ENCODE measurements around the gene WNT9A. TPM values are rescaled to one million over a fixed set of nuclear protein-coding genes. Genes with fewer than 3 reads are reported as not detected.

WNT9A gene
- polyA plus RNA-seq, 1 of the 3 experiments (the other 2 are of a cell fraction): 0.31 TPM

DNA sequence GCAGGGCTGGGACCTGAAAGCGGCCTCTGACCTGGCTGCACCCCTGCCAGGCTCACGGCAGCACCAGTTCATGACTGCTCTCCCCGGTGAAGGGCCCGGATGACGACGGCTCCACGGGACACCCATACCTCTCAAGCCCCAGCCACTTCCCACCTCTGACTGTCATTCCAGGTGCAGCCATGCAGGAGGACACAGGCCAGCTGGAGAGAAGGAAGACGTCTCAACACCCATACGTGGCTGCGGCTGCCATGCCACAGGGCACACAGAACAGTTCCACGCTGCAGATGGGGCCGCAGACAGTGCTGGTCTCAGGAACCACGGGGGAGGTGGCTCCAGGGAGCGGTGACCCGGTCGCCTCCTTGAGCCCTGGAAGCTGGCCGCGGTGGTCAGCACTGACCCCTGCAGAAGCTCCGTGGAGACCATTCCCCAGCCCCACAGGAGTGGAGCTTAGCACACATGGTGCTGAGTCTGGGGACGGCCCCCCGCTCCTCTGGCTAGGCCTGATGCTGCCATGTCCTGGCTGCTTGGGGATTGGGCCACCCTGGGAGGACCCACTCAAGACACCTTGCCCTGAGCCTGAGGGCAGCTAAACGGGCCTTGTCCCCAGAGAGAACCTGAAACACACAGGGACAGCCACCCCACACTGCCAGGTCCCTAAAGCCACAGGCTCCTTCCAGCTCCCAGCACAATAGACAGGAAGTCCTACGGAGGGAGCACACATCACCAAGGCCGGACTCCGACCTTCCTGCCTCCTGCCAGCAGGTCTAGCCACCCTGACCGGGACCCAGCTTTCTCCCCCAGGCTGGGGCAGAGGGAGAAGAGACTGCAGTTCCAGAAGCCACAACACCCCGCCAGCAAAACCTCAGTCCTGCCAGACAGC lies 8.6 kb downstream of the WNT9A start:
- no peak overlapping the region for H3K4me3 ChIP-seq (ENCODE audit: low read depth in 2 of 2, low read length in 1 of 2)
- CTCF ChIA-PET: interaction anchor here (0.6 to 1.5 kb wide), 3 partner anchors 9 to 177 kb away, joined by 4 to 6 read pairs (median 4); no protein-coding TSS in a partner anchor

More for the DNA sequence above, 8.6 kb downstream of the WNT9A start:
- Histone ChIP-seq H3K27me3 (ENCODE audit: insufficient read depth) (no peaks in the 10 kb centered on the region), H3K27ac (ENCODE audit: low read depth in 2 of 2, low read length in 1 of 2) (no peak overlapping the region), H3K79me2 (ENCODE audit: insufficient read depth) (no peaks in the 10 kb centered on the region), H3K9me3 (no peaks in the 10 kb centered on the region), H3F3A (replicated peaks; ENCODE audit: insufficient read depth) (peaks cover 11% of the 10 kb centered on the region), H3K4me1 (ENCODE audit: control insufficient read depth in 1 of 2, insufficient read depth in 2 of 2, low read depth in 1 of 2, low read length in 1 of 2) (no peaks in the 10 kb centered on the region), H2AFZ (ENCODE audit: low read depth) (no peak overlapping the region), H3K4me2 (no peak overlapping the region), H4K20me1 (ENCODE audit: insufficient read depth) (no peaks in the 10 kb centered on the region), H3K36me3 (replicated peaks in 1 of 2; ENCODE audit: control insufficient read depth in 1 of 2, insufficient read depth in 2 of 2, low read length in 1 of 2) (no peaks in the 10 kb centered on the region), H3K9ac (no peak overlapping the region), H3K9me2 (no peaks in the 10 kb centered on the region)
- DNase-seq: no peak
- TF ChIP-seq TCF12 (IDR thresholded peaks at IDR 0.05) (no peak), SMC3 (IDR thresholded peaks at IDR 0.05; ENCODE audit: low read depth, low read length) (no peak), RXRA (IDR thresholded peaks at IDR 0.05; ENCODE audit: borderline replicate concordance, low read depth) (no peak), GABPA (IDR thresholded peaks at IDR 0.05; ENCODE audit: low read depth) (no peak), ELF1 (IDR thresholded peaks at IDR 0.05) (no peak), GATA2 (CRISPR knock-in tag; IDR thresholded peaks at IDR 0.05) (no peak), FOSL2 (IDR thresholded peaks at IDR 0.05; ENCODE audit: borderline replicate concordance, low read depth) (no peak), RCOR1 (IDR thresholded peaks at IDR 0.05; ENCODE audit: low read length) (no peak), FOXJ3 (CRISPR knock-in tag; IDR thresholded peaks at IDR 0.05) (no peak), FOXM1 (IDR thresholded peaks at IDR 0.05; ENCODE audit: low read depth) (no peak), TEAD4 (IDR thresholded peaks at IDR 0.05; ENCODE audit: borderline replicate concordance, insufficient read depth) (no peak), EZH2phosphoT487 (IDR thresholded peaks at IDR 0.05; ENCODE audit: borderline replicate concordance, low read depth) (no peak), NRF1 (IDR thresholded peaks at IDR 0.05; ENCODE audit: low read depth, low read length) (no peak), TAF1 (IDR thresholded peaks at IDR 0.05; ENCODE audit: borderline replicate concordance, low read depth, low read length) (no peak), POLR2AphosphoS5 (IDR thresholded peaks at IDR 0.05; ENCODE audit: low read depth, low read length) (no peak), SIN3A (IDR thresholded peaks at IDR 0.05; ENCODE audit: borderline replicate concordance, low read depth, low read length) (no peak)
- TF ChIP-seq, protein P1, sequence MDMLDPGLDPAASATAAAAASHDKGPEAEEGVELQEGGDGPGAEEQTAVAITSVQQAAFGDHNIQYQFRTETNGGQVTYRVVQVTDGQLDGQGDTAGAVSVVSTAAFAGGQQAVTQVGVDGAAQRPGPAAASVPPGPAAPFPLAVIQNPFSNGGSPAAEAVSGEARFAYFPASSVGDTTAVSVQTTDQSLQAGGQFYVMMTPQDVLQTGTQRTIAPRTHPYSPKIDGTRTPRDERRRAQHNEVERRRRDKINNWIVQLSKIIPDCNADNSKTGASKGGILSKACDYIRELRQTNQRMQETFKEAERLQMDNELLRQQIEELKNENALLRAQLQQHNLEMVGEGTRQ (IDR thresholded peaks at IDR 0.05; ENCODE audit: borderline replicate concordance, low read depth, low read length): no peak
- TF ChIP-seq, protein P2, sequence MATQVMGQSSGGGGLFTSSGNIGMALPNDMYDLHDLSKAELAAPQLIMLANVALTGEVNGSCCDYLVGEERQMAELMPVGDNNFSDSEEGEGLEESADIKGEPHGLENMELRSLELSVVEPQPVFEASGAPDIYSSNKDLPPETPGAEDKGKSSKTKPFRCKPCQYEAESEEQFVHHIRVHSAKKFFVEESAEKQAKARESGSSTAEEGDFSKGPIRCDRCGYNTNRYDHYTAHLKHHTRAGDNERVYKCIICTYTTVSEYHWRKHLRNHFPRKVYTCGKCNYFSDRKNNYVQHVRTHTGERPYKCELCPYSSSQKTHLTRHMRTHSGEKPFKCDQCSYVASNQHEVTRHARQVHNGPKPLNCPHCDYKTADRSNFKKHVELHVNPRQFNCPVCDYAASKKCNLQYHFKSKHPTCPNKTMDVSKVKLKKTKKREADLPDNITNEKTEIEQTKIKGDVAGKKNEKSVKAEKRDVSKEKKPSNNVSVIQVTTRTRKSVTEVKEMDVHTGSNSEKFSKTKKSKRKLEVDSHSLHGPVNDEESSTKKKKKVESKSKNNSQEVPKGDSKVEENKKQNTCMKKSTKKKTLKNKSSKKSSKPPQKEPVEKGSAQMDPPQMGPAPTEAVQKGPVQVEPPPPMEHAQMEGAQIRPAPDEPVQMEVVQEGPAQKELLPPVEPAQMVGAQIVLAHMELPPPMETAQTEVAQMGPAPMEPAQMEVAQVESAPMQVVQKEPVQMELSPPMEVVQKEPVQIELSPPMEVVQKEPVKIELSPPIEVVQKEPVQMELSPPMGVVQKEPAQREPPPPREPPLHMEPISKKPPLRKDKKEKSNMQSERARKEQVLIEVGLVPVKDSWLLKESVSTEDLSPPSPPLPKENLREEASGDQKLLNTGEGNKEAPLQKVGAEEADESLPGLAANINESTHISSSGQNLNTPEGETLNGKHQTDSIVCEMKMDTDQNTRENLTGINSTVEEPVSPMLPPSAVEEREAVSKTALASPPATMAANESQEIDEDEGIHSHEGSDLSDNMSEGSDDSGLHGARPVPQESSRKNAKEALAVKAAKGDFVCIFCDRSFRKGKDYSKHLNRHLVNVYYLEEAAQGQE (IDR thresholded peaks at IDR 0.05; ENCODE audit: low read depth, low read length): no peak
- TF ChIP-seq, protein P3, sequence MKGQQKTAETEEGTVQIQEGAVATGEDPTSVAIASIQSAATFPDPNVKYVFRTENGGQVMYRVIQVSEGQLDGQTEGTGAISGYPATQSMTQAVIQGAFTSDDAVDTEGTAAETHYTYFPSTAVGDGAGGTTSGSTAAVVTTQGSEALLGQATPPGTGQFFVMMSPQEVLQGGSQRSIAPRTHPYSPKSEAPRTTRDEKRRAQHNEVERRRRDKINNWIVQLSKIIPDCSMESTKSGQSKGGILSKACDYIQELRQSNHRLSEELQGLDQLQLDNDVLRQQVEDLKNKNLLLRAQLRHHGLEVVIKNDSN (IDR thresholded peaks at IDR 0.05; ENCODE audit: borderline replicate concordance, low read depth): no peak
- TF ChIP-seq, protein P4, sequence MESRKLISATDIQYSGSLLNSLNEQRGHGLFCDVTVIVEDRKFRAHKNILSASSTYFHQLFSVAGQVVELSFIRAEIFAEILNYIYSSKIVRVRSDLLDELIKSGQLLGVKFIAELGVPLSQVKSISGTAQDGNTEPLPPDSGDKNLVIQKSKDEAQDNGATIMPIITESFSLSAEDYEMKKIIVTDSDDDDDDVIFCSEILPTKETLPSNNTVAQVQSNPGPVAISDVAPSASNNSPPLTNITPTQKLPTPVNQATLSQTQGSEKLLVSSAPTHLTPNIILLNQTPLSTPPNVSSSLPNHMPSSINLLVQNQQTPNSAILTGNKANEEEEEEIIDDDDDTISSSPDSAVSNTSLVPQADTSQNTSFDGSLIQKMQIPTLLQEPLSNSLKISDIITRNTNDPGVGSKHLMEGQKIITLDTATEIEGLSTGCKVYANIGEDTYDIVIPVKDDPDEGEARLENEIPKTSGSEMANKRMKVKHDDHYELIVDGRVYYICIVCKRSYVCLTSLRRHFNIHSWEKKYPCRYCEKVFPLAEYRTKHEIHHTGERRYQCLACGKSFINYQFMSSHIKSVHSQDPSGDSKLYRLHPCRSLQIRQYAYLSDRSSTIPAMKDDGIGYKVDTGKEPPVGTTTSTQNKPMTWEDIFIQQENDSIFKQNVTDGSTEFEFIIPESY (IDR thresholded peaks at IDR 0.05; ENCODE audit: borderline replicate concordance, low read depth): no peak
- POLR2A ChIA-PET: no interaction called here
- WGBS (ENCODE audit: low lambda C conversion rate): 49% methylated on average over 8 of the region's 27 CpGs

Measured in SK-N-SH (cell line).